Measurements from ENCODE around the gene DLGAP1. TPM values are rescaled to one million over a fixed set of nuclear protein-coding genes. Genes with fewer than 3 reads are reported as not detected.
A peak's percentile ranks its signal among the peaks of the same experiment; 100 is the strongest.

The DLGAP1 gene
- total and polyA plus RNA-seq, 2 experiments from 2014 or later = 3.1 to 6.5 TPM

DNA sequence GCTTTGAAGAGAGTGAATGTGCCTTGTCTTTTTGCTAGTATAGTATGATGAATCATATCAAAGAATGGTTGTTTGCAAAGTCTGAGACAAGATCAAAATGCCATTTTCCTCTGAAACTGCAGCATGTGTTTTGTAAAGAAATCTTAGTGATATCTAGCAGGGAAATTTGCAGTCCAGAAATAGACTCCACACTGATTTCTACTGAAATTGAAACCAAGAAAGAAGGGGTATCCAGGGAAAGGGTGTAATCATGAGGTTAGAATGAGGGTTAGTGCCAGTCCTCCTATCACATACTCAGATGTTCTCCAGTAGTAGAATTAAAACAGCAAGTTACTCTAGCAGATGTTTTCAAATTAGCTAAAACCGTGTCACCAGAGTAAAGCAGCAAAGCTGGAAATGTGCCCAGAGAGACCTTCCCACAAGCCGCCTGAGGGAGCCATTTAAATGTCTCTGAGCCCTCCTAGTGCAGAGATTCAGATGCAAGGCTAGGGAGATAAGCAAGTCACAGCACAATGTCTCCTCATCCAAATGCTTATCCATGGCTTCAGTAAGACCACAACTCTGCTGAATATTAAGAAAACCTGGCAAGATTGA, 4.9 kb downstream of the DLGAP1 start:
- Histone ChIP-seq H3K9me3 (ENCODE audit: low read depth) (no peaks in the 10 kb centered on the region), H3K27ac (no peak overlapping the region), H4K20me1 (ENCODE audit: insufficient read depth, poor library complexity, severe bottlenecking) (no peaks in the 10 kb centered on the region), H3K79me2 (no peaks in the 10 kb centered on the region), H3K27me3 (peaks cover 36% of the 10 kb centered on the region), H3K4me3 (no peak overlapping the region), H2AFZ (no peak overlapping the region), H3K9me2 (replicated peaks; ENCODE audit: insufficient read depth) (no peaks in the 10 kb centered on the region), H3K36me3 (replicated peaks; ENCODE audit: insufficient read depth, low read depth) (no peaks in the 10 kb centered on the region), H3K4me2 (peak overlapping the region; percentile 36), H3K4me1 (ENCODE audit: insufficient read depth) (peaks cover 8% of the 10 kb centered on the region)
- WGBS (ENCODE audit: low lambda C conversion rate, missing lambda C conversion rate) = 15% methylated on average over 2 of the region's 2 CpGs
- TF ChIP-seq, protein P1, sequence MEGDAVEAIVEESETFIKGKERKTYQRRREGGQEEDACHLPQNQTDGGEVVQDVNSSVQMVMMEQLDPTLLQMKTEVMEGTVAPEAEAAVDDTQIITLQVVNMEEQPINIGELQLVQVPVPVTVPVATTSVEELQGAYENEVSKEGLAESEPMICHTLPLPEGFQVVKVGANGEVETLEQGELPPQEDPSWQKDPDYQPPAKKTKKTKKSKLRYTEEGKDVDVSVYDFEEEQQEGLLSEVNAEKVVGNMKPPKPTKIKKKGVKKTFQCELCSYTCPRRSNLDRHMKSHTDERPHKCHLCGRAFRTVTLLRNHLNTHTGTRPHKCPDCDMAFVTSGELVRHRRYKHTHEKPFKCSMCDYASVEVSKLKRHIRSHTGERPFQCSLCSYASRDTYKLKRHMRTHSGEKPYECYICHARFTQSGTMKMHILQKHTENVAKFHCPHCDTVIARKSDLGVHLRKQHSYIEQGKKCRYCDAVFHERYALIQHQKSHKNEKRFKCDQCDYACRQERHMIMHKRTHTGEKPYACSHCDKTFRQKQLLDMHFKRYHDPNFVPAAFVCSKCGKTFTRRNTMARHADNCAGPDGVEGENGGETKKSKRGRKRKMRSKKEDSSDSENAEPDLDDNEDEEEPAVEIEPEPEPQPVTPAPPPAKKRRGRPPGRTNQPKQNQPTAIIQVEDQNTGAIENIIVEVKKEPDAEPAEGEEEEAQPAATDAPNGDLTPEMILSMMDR (IDR thresholded peaks at IDR 0.05; ENCODE audit: poor library complexity) = no peak
- no peak for TF ChIP-seq EZH2 (IDR thresholded peaks at IDR 0.05; ENCODE audit: borderline replicate concordance)
- TF ChIP-seq EZH2phosphoT487 (IDR thresholded peaks at IDR 0.05; ENCODE audit: low read depth, severe bottlenecking, unreplicated experiment) = no peak
- DNase-seq (ENCODE audit: low spot score) = peak; percentile 26

DNA sequence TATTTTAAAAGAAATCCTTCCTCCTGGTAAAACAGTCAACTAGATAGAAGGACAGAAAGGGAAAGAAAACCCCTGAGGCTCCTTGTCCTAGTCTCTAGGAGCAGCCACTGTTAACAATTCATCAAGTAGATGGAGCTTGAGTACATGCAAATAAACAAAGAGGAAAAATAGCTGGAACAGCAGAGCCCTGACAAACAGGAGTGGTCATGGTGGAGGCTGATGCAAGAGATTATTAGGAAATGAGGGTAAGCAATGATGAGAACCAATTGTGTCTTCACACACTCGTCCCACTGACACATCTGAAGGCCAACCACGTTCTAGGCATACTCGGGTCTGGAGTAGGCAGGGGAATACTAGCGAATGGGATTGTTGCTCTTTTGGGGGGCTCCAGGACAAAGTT, 9.2 kb downstream of the DLGAP1 start:
- no peaks in the 10 kb centered on the region for H3K9me3 ChIP-seq (ENCODE audit: low read depth)
- H3K27ac ChIP-seq = no peak overlapping the region
- peaks cover 5% of the 10 kb centered on the region for H3K27me3 ChIP-seq
- WGBS (ENCODE audit: low lambda C conversion rate, missing lambda C conversion rate) = 77% methylated on average over 4 of the region's 4 CpGs
- peaks cover 5% of the 10 kb centered on the region for H3K4me1 ChIP-seq (ENCODE audit: insufficient read depth)
- TF ChIP-seq, protein P1 (IDR thresholded peaks at IDR 0.05; ENCODE audit: poor library complexity) = no peak
- TF ChIP-seq EZH2 (IDR thresholded peaks at IDR 0.05; ENCODE audit: borderline replicate concordance) (no peak), EZH2phosphoT487 (IDR thresholded peaks at IDR 0.05; ENCODE audit: low read depth, severe bottlenecking, unreplicated experiment) (no peak)
- no peak overlapping the region for H3K4me2 ChIP-seq
- no peaks in the 10 kb centered on the region for H4K20me1 ChIP-seq (ENCODE audit: insufficient read depth, poor library complexity, severe bottlenecking)
- no peak overlapping the region for H3K4me3 ChIP-seq
- H3K79me2 ChIP-seq = peaks cover 3% of the 10 kb centered on the region
- no peaks in the 10 kb centered on the region for H3K36me3 ChIP-seq (replicated peaks; ENCODE audit: insufficient read depth, low read depth)
- no peak overlapping the region for H2AFZ ChIP-seq
- DNase-seq (ENCODE audit: low spot score) = no peak
- no peaks in the 10 kb centered on the region for H3K9me2 ChIP-seq (replicated peaks; ENCODE audit: insufficient read depth)

DNA sequence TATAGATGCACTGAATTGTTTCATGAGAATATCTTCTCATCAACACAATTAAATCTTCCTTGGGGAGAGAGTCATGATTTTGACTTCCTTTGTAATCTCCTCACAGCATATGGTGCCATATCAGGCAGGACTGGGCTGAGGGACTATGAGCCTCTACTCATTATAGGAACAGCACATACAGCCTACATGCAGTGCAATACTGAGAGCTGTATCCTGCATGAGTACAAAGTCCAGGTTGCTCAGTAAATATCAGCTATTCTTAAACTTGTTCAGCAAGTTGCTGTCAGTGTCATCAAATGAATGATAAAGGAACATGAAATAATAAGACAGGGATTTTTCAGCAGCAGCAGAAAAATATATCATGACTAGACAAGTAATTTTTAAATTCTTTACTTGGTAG, 10.8 kb downstream of the DLGAP1 start:
- Histone ChIP-seq H3K79me2 (peaks cover 3% of the 10 kb centered on the region), H3K27ac (peak overlapping the region; percentile 3), H3K36me3 (replicated peaks; ENCODE audit: insufficient read depth, low read depth) (no peaks in the 10 kb centered on the region), H4K20me1 (ENCODE audit: insufficient read depth, poor library complexity, severe bottlenecking) (no peaks in the 10 kb centered on the region), H3K27me3 (no peaks in the 10 kb centered on the region), H3K4me3 (no peak overlapping the region), H3K4me1 (ENCODE audit: insufficient read depth) (peaks cover 5% of the 10 kb centered on the region), H3K9me2 (replicated peaks; ENCODE audit: insufficient read depth) (no peaks in the 10 kb centered on the region), H3K9me3 (ENCODE audit: low read depth) (no peaks in the 10 kb centered on the region), H2AFZ (no peak overlapping the region), H3K4me2 (peak overlapping the region; percentile 21)
- no peak for TF ChIP-seq EZH2 (IDR thresholded peaks at IDR 0.05; ENCODE audit: borderline replicate concordance)
- TF ChIP-seq, protein P1 (IDR thresholded peaks at IDR 0.05; ENCODE audit: poor library complexity) = no peak
- TF ChIP-seq EZH2phosphoT487 (IDR thresholded peaks at IDR 0.05; ENCODE audit: low read depth, severe bottlenecking, unreplicated experiment) = no peak
- DNase-seq (ENCODE audit: low spot score) = peak; percentile 52
